ENCODE data around the gene TXNRD2.

The TXNRD2 gene

GRCh38 chr22:19862619-19863246 is 78.9 kb downstream of the TXNRD2 start:
- Histone ChIP-seq H3K27ac (ENCODE audit: poor library complexity, severe bottlenecking) (no peak overlapping the region), H3K4me3 (ENCODE audit: severe bottlenecking) (no peak overlapping the region), H3K27me3 (ENCODE audit: insufficient read depth, poor library complexity, severe bottlenecking) (no peaks in the 10 kb centered on the region), H3K9me3 (ENCODE audit: severe bottlenecking) (no peaks in the 10 kb centered on the region), H3K4me1 (ENCODE audit: insufficient read depth, poor library complexity, severe bottlenecking) (no peaks in the 10 kb centered on the region), H3K36me3 (ENCODE audit: low read depth) (no peaks in the 10 kb centered on the region; the same call in 1 of the 2 replicates)
- no peak for TF ChIP-seq CTCF (IDR thresholded peaks at IDR 0.05; ENCODE audit: poor library complexity, severe bottlenecking)
- DNase-seq (ENCODE audit: low spot score) (no peak), ATAC-seq (ENCODE audit: low read depth) (no peak)

DNA sequence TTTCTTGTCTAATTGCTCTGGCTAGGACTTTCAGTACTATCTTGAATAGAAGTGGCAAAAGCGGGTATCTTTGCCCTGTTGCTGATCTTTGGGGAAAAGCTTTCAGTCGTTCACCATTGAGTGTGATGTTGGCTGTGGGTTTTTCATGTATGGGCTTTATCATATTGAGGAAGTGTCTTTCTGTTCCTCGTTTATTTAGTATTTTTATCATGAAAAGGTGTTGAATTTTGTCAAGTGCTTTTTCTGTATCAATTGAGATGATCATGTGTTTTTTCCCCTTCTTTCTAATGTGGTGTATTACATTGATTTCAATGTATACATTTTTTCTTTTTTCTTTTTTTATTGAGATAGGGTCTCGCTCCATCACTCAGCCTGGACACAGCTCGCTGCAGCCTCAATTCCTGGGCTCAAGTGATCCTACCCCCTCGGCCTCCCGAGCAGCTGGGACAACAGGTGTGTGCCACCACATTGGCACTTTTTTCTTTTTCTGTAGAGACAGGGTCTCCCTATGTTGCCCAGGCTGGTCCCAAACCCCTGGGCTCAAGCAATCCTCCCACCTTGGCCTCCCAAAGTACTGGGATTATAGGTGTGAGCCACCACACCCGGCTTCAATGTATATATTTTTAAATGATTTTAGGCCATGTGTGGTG is 81.6 kb downstream of the TXNRD2 start:
- Histone ChIP-seq H3K27ac (ENCODE audit: poor library complexity, severe bottlenecking) (no peak overlapping the region), H3K9me3 (ENCODE audit: severe bottlenecking) (no peaks in the 10 kb centered on the region), H3K4me3 (ENCODE audit: severe bottlenecking) (no peak overlapping the region), H3K36me3 (ENCODE audit: low read depth) (no peaks in the 10 kb centered on the region), H3K27me3 (ENCODE audit: insufficient read depth, poor library complexity, severe bottlenecking) (no peaks in the 10 kb centered on the region), H3K4me1 (ENCODE audit: insufficient read depth, poor library complexity, severe bottlenecking) (no peaks in the 10 kb centered on the region)
- DNase-seq (ENCODE audit: low spot score) (no peak), ATAC-seq (ENCODE audit: low read depth) (no peak)
- no peak for TF ChIP-seq CTCF (IDR thresholded peaks at IDR 0.05; ENCODE audit: poor library complexity, severe bottlenecking)

- DNase-seq (ENCODE audit: low spot score) = no peak
- TF ChIP-seq CTCF (IDR thresholded peaks at IDR 0.05; ENCODE audit: poor library complexity, severe bottlenecking) = no peak
- no peak for ATAC-seq (ENCODE audit: low read depth)
- Histone ChIP-seq H3K27me3 (ENCODE audit: insufficient read depth, poor library complexity, severe bottlenecking) (no peaks in the 10 kb centered on the region), H3K4me1 (ENCODE audit: insufficient read depth, poor library complexity, severe bottlenecking) (peaks cover 3% of the 10 kb centered on the region), H3K36me3 (ENCODE audit: low read depth) (peaks cover 6% of the 10 kb centered on the region; the same call in 1 of the 2 replicates), H3K4me3 (ENCODE audit: severe bottlenecking) (no peak overlapping the region), H3K9me3 (ENCODE audit: severe bottlenecking) (no peaks in the 10 kb centered on the region), H3K27ac (ENCODE audit: poor library complexity, severe bottlenecking) (no peak overlapping the region)
Observed at GRCh38 chr22:19857382-19857781, 84.2 kb downstream of the TXNRD2 start.

GRCh38 chr22:19855504-19856409 is 85.9 kb downstream of the TXNRD2 start:
- Histone ChIP-seq H3K27me3 (ENCODE audit: insufficient read depth, poor library complexity, severe bottlenecking) (no peaks in the 10 kb centered on the region), H3K4me1 (ENCODE audit: insufficient read depth, poor library complexity, severe bottlenecking) (peaks cover 8% of the 10 kb centered on the region), H3K9me3 (ENCODE audit: severe bottlenecking) (no peaks in the 10 kb centered on the region), H3K4me3 (ENCODE audit: severe bottlenecking) (peak overlapping the region; percentile 65), H3K27ac (ENCODE audit: poor library complexity, severe bottlenecking) (peak overlapping the region; percentile 77), H3K36me3 (ENCODE audit: low read depth) (peaks cover 22% of the 10 kb centered on the region)
- no peak for TF ChIP-seq CTCF (IDR thresholded peaks at IDR 0.05; ENCODE audit: poor library complexity, severe bottlenecking)
- DNase-seq (ENCODE audit: low spot score) (peak; percentile 74), ATAC-seq (ENCODE audit: low read depth) (peak; percentile 41)
